HEK293T (cell line): ENCODE results near the gene POGK.

Source experiments
- CTCF ChIA-PET: fragments of 350-600 bp; formaldehyde crosslinking; extraction: SDS; loops from one replicate; lab custom pipeline; 2021; ENCODE audit warnings: antibody characterized with exemption, inconsistent platforms; lab: Yijun Ruan, JAX
- POLR2A ChIA-PET: fragments of 350-600 bp; formaldehyde crosslinking; extraction: SDS; loops from one replicate; lab custom pipeline; 2020; ENCODE audit warnings: antibody characterized with exemption, inconsistent platforms; lab: Yijun Ruan, JAX
- DNase-seq: peaks from one replicate; pipeline ENCODE4 v3.0.0; 2012; ENCODE audit warnings: mixed read lengths; ENCODE audit errors: extremely low spot score
- ARNT ChIP-seq: fragments of 450-650 bp; IDR thresholded peaks from 2 replicates; pipeline ENCODE4 v1.6.1; 2017; ENCODE audit warnings: mild to moderate bottlenecking
- BHLHE40 ChIP-seq: fragments of 450-650 bp; IDR thresholded peaks from 2 replicates; pipeline ENCODE4 v1.6.1; 2016; ENCODE audit warnings: mild to moderate bottlenecking, moderate library complexity, borderline replicate concordance
- CTBP1 ChIP-seq: fragments of 450-650 bp; IDR thresholded peaks from 2 replicates; pipeline ENCODE4 v1.6.1; 2016; ENCODE audit warnings: borderline replicate concordance
- ELF4 ChIP-seq: fragments of 450-650 bp; IDR thresholded peaks from 2 replicates; pipeline ENCODE4 v1.6.1; 2017; ENCODE audit warnings: antibody characterized with exemption
- FOXA1 ChIP-seq: fragments of 450-650 bp; IDR thresholded peaks from 2 replicates; pipeline ENCODE4 v1.6.1; 2016; ENCODE audit warnings: mild to moderate bottlenecking
- FOXK2 ChIP-seq: fragments of 450-650 bp; IDR thresholded peaks from 2 replicates; pipeline ENCODE4 v1.6.1; 2016; ENCODE audit warnings: mild to moderate bottlenecking
- FOXM1 ChIP-seq: fragments of 450-650 bp; IDR thresholded peaks from 2 replicates; pipeline ENCODE4 v1.6.1; 2017; ENCODE audit warnings: mild to moderate bottlenecking, borderline replicate concordance
- HDGF ChIP-seq: fragments of 450-650 bp; IDR thresholded peaks from 2 replicates; pipeline ENCODE4 v1.6.1; 2017; ENCODE audit warnings: antibody characterized with exemption, borderline replicate concordance
- LEF1 ChIP-seq: fragments of 450-650 bp; IDR thresholded peaks from 2 replicates; pipeline ENCODE4 v1.6.1; 2017; ENCODE audit warnings: mild to moderate bottlenecking, borderline replicate concordance
- PKNOX1 ChIP-seq: fragments of 450-650 bp; IDR thresholded peaks from 2 replicates; pipeline ENCODE4 v1.6.1; 2016
- SP1 ChIP-seq: fragments of 450-650 bp; IDR thresholded peaks from 2 replicates; pipeline ENCODE4 v1.6.1; 2017
- SUZ12 ChIP-seq: fragments of 450-650 bp; IDR thresholded peaks from 2 replicates; pipeline ENCODE4 v1.6.1; 2016; ENCODE audit warnings: mild to moderate bottlenecking
- TARDBP ChIP-seq: fragments of 450-650 bp; IDR thresholded peaks from 2 replicates; pipeline ENCODE4 v1.6.1; 2016

POGK gene

GRCh38 chr1:166903232-166903631 lies 64.0 kb downstream of the POGK start:
- ChIA-PET CTCF (no interaction called here), POLR2A (no interaction called here)
- TF ChIP-seq CTBP1, result no peak
- TF ChIP-seq SUZ12, result no peak
- no peak for TF ChIP-seq FOXM1
- no peak for TF ChIP-seq HDGF
- no peak for TF ChIP-seq FOXK2
- no peak for TF ChIP-seq ELF4
- TF ChIP-seq FOXA1, result no peak
- no peak for TF ChIP-seq SP1
- no peak for TF ChIP-seq ARNT
- DNase-seq, result no peak

- no peak for DNase-seq
- CTCF ChIA-PET, result interaction anchor here (9.6 kb wide), 1 partner anchor 155 kb away, joined by 163 read pairs; no protein-coding TSS in a partner anchor
- TF ChIP-seq LEF1 (no peak), BHLHE40 (no peak), ARNT (no peak), FOXM1 (no peak), CTBP1 (no peak), PKNOX1 (no peak), FOXK2 (no peak)
- POLR2A ChIA-PET, result no interaction called here
Measured at GRCh38 chr1:166905136-166905535, 65.9 kb downstream of the POGK start.

- ChIA-PET POLR2A (no interaction called here), CTCF (interaction anchor here (9.6 kb wide), 1 partner anchor 154 kb away, joined by 163 read pairs; no protein-coding TSS in a partner anchor)
- no peak for DNase-seq
- no peak for TF ChIP-seq CTBP1
- TF ChIP-seq PKNOX1, result no peak
- no peak for TF ChIP-seq ARNT
- TF ChIP-seq HDGF, result no peak
- no peak for TF ChIP-seq ELF4
- no peak for TF ChIP-seq FOXM1
- no peak for TF ChIP-seq FOXA1
- no peak for TF ChIP-seq SP1
- no peak for TF ChIP-seq FOXK2
- TF ChIP-seq LEF1, result no peak
- no peak for TF ChIP-seq TARDBP
Measured at GRCh38 chr1:166905900-166906299, 66.6 kb downstream of the POGK start.
